Panc1 (cell line): ENCODE results near the gene AGER. TPM values are rescaled to one million over a fixed set of nuclear protein-coding genes. Genes with fewer than 3 reads are reported as not detected.

Source experiments
- ATAC-seq: fragments of 200-7000 bp; cut with Tn5 transposase; 2 replicates; pipeline ENCODE4 v1.9.1; 2020; ENCODE audit warnings: mild to moderate bottlenecking, moderate library complexity
- BruUV-seq: library from RNA; stranded (reverse); fragments of 400-500 nt; replicated peaks from 2 replicates; lab custom pipeline; 2021; lab: Mats Ljungman, UMichigan
- CTCF ChIA-PET: fragments of 300-600 bp; sonication (Branson Sonifier 250); formaldehyde crosslinking; loops from one replicate; lab custom pipeline; 2022; ENCODE audit warnings: antibody characterized with exemption; lab: Charles Lee
- POLR2A ChIA-PET: fragments of 300-600 bp; sonication (Branson Sonifier 250); formaldehyde crosslinking; loops from one replicate; lab custom pipeline; 2022; ENCODE audit warnings: antibody characterized with exemption; lab: Charles Lee
- DNase-seq: peaks from one replicate; pipeline ENCODE4 v3.0.0-alpha.2; 2010; ENCODE audit warnings: low read depth, low spot score
- H3K27ac ChIP-seq: 2 replicates; pipeline ENCODE4 v1.5.1; 2011; ENCODE audit warnings: mild to moderate bottlenecking, low read length, inconsistent platforms
- H3K27me3 ChIP-seq: fragments of 200-500 bp; sonication (Bioruptor generic); 2 replicates; pipeline ENCODE4 v1.6.0; 2014; ENCODE audit warnings: low read length, inconsistent platforms; ENCODE audit not compliant: control insufficient read depth, insufficient read depth
- H3K36me3 ChIP-seq: fragments of 200-500 bp; sonication (Bioruptor generic); 2 replicates; pipeline ENCODE4 v1.5.1; 2014; ENCODE audit warnings: inconsistent platforms, mild to moderate bottlenecking, low read length, moderate library complexity; ENCODE audit not compliant: control insufficient read depth, insufficient read depth
- H3K4me1 ChIP-seq: 2 replicates; pipeline ENCODE4 v1.5.1; 2011; ENCODE audit warnings: inconsistent platforms, mild to moderate bottlenecking, low read length, moderate library complexity; ENCODE audit not compliant: control insufficient read depth, insufficient read depth
- H3K4me3 ChIP-seq, 2 experiments: 2 replicates each; pipeline ENCODE4 v1.5.1; 2011 to 2012; ENCODE audit warnings: low read depth in 2 of 2, low read length in 2 of 2, mild to moderate bottlenecking in 2 of 2, inconsistent platforms in 1 of 2, moderate library complexity in 1 of 2
- H3K9me3 ChIP-seq: fragments of 200-500 bp; sonication (Bioruptor generic); 2 replicates; pipeline ENCODE4 v1.5.1; 2014; ENCODE audit warnings: low read depth, mild to moderate bottlenecking, inconsistent platforms, low read length, moderate library complexity; ENCODE audit not compliant: control insufficient read depth, insufficient read depth
- POLR2AphosphoS5 ChIP-seq: IDR thresholded peaks from 2 replicates; pipeline ENCODE4 v1.6.1; 2012; ENCODE audit warnings: mild to moderate bottlenecking, low read depth, low read length, moderate library complexity
- SIN3A ChIP-seq: IDR thresholded peaks from 2 replicates; pipeline ENCODE4 v1.6.1; 2012; ENCODE audit warnings: low read depth, mild to moderate bottlenecking, low read length, moderate library complexity, borderline replicate concordance; ENCODE audit not compliant: insufficient read depth
- TCF7L2 ChIP-seq: IDR thresholded peaks from 2 replicates; pipeline ENCODE4 v1.6.1; 2011; ENCODE audit warnings: mild to moderate bottlenecking, low read depth, low read length, inconsistent platforms
- in situ Hi-C: cut with HindIII; loops from 2 replicates; pipeline ENCODE4 v1.10.0; 2016; ENCODE audit warnings: low sequenced_read_pairs, low pct_unique_long_range_greater_than_20kb
- intact Hi-C: fragments of 100-400 bp; cut with micrococcal nuclease; formaldehyde crosslinking; loops from one replicate; pipeline ENCODE4 v1.10.0; 2022; ENCODE audit not compliant: unreplicated experiment
- total RNA-seq: library from RNA; stranded (reverse); gene quantifications from one replicate; pipeline ENCODE4 v1.2.1, GENCODE V29; 2021; ENCODE audit not compliant: unreplicated experiment
- TF ChIP-seq, protein P1 (sequence below): fragments of 450-650 bp; IDR thresholded peaks from 2 replicates; pipeline ENCODE4 v1.5.1; 2017; ENCODE audit warnings: mild to moderate bottlenecking
- TF ChIP-seq, protein P2 (sequence below), 2 experiments: IDR thresholded peaks; 2 replicates each; pipeline ENCODE4 v1.6.1; 2011 to 2012; ENCODE audit warnings: low read depth in 2 of 2, control low read depth in 1 of 2, low read length in 1 of 2, mild to moderate bottlenecking in 1 of 2, moderate library complexity in 1 of 2; ENCODE audit not compliant: insufficient read depth in 1 of 2

The AGER gene
- total RNA-seq, 1 experiment from 2014 or later, result 3.7 TPM

DNA sequence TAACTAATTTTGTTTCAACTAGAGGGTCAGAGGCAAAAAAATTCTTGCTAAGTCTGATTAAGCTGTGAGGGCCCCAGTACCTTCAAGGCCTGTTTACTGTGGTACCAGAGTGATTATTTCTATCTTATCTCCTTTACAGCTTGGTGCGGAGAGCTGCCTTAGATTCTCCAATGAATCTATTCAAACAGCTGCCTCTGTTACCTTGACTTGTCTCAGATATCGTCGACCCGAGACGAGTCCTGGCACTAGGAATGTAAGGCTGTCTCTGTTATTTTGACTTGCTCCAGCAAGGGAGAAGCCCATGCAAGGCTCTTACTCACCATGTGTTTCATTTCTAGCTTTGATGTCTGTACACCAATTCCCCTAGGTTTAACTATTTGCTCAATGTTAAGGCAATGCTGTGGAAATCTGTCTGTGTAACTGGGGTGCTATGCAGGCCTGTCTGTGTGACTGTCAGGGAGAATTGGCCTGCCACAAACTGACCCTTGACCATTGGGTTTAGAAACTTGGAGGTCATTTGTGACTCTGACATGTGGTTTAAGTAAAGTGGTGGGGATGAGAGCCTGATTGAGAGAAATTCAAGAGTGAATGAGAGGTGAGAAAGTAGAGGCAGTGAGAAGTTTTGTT, 43.5 kb downstream of the AGER start:
- BruUV-seq, result no TSS peak
- no peak overlapping the region for H3K4me3 ChIP-seq
- H3K36me3 ChIP-seq, result no peaks in the 10 kb centered on the region
- CTCF ChIA-PET, result no interaction called here
- H3K27ac ChIP-seq, result no peak overlapping the region
- ATAC-seq, result no peak
- no peaks in the 10 kb centered on the region for H3K9me3 ChIP-seq
- POLR2A ChIA-PET, result interaction anchor here (0.6 kb wide), 1 partner anchor 1136 kb away, joined by 8 read pairs; no protein-coding TSS in a partner anchor
- H3K27me3 ChIP-seq, result no peaks in the 10 kb centered on the region
- no peak for DNase-seq
- no peaks in the 10 kb centered on the region for H3K4me1 ChIP-seq
- TF ChIP-seq, protein P1, sequence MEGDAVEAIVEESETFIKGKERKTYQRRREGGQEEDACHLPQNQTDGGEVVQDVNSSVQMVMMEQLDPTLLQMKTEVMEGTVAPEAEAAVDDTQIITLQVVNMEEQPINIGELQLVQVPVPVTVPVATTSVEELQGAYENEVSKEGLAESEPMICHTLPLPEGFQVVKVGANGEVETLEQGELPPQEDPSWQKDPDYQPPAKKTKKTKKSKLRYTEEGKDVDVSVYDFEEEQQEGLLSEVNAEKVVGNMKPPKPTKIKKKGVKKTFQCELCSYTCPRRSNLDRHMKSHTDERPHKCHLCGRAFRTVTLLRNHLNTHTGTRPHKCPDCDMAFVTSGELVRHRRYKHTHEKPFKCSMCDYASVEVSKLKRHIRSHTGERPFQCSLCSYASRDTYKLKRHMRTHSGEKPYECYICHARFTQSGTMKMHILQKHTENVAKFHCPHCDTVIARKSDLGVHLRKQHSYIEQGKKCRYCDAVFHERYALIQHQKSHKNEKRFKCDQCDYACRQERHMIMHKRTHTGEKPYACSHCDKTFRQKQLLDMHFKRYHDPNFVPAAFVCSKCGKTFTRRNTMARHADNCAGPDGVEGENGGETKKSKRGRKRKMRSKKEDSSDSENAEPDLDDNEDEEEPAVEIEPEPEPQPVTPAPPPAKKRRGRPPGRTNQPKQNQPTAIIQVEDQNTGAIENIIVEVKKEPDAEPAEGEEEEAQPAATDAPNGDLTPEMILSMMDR, result no peak
- TF ChIP-seq, protein P2, sequence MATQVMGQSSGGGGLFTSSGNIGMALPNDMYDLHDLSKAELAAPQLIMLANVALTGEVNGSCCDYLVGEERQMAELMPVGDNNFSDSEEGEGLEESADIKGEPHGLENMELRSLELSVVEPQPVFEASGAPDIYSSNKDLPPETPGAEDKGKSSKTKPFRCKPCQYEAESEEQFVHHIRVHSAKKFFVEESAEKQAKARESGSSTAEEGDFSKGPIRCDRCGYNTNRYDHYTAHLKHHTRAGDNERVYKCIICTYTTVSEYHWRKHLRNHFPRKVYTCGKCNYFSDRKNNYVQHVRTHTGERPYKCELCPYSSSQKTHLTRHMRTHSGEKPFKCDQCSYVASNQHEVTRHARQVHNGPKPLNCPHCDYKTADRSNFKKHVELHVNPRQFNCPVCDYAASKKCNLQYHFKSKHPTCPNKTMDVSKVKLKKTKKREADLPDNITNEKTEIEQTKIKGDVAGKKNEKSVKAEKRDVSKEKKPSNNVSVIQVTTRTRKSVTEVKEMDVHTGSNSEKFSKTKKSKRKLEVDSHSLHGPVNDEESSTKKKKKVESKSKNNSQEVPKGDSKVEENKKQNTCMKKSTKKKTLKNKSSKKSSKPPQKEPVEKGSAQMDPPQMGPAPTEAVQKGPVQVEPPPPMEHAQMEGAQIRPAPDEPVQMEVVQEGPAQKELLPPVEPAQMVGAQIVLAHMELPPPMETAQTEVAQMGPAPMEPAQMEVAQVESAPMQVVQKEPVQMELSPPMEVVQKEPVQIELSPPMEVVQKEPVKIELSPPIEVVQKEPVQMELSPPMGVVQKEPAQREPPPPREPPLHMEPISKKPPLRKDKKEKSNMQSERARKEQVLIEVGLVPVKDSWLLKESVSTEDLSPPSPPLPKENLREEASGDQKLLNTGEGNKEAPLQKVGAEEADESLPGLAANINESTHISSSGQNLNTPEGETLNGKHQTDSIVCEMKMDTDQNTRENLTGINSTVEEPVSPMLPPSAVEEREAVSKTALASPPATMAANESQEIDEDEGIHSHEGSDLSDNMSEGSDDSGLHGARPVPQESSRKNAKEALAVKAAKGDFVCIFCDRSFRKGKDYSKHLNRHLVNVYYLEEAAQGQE (IDR thresholded peaks at IDR 0.05; ENCODE audit: insufficient read depth in 1 of 2, low read depth in 2 of 2, low read length in 1 of 2), result no peak
- no peak for TF ChIP-seq POLR2AphosphoS5
- TF ChIP-seq TCF7L2, result no peak
- no peak for TF ChIP-seq SIN3A
- in situ Hi-C loops, result no loop called here
- intact Hi-C loops, result no loop called here

DNA sequence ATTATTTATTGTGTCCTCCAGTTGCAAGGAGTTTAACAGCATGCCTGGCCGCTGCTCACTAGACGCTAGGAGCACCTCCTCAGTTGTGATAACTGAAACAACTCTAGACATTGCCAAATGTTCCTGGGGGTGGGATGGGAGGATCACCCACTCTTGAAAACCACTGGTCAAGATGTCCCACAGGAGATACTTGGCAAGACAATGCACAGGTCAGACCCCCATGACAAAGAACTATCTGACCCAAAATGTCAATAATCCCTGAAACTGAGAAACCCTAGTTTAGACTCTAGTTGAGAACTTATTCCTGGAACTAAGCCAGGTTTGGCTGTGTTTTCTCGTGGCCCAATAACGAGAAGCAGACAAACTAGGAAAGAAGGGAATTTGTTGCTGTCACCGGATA, 44.5 kb downstream of the AGER start:
- BruUV-seq, result no TSS peak
- DNase-seq (no peak), ATAC-seq (no peak)
- TF ChIP-seq TCF7L2 (no peak), SIN3A (no peak), POLR2AphosphoS5 (no peak)
- TF ChIP-seq, protein P2 (IDR thresholded peaks at IDR 0.05; ENCODE audit: insufficient read depth in 1 of 2, low read depth in 2 of 2, low read length in 1 of 2), result no peak
- TF ChIP-seq, protein P1, result no peak
- POLR2A ChIA-PET, result no interaction called here
- Histone ChIP-seq H3K9me3 (no peaks in the 10 kb centered on the region), H3K4me1 (no peaks in the 10 kb centered on the region), H3K36me3 (no peaks in the 10 kb centered on the region), H3K27ac (no peak overlapping the region), H3K27me3 (no peaks in the 10 kb centered on the region), H3K4me3 (no peak overlapping the region)
- in situ Hi-C loops (no loop called here), intact Hi-C loops (no loop called here)
- CTCF ChIA-PET, result no interaction called here
